SK-N-SH (cell line): ENCODE data around the gene PIGW. TPM values are rescaled to one million over a fixed set of nuclear protein-coding genes. Genes with fewer than 3 reads are reported as not detected.

Experiments used
- CTCF ChIA-PET: fragments of 300-600, 350-600 bp; formaldehyde crosslinking; extraction: SDS; loops from one replicate; lab custom pipeline; 2021; lab: Yijun Ruan, JAX
- POLR2A ChIA-PET: fragments of 350-600 bp; sonication (Branson Sonifier 250); formaldehyde crosslinking; extraction: SDS; loops from one replicate; lab custom pipeline; 2020; ENCODE audit warnings: antibody characterized with exemption, inconsistent platforms; lab: Yijun Ruan, JAX
- DNase-seq: peaks from one replicate; pipeline ENCODE4 v3.0.0; 2012
- H2AFZ ChIP-seq: fragments of 200-600 bp; sonication (generic); 2 replicates; pipeline ENCODE4 v1.8.1; 2016; ENCODE audit warnings: antibody characterized with exemption, mild to moderate bottlenecking, low read depth
- H3F3A ChIP-seq: fragments of 200-600 bp; sonication (generic); replicated peaks from 2 replicates; pipeline ENCODE3; 2016; ENCODE audit warnings: antibody characterized with exemption, mild to moderate bottlenecking; ENCODE audit not compliant: insufficient read depth
- H3K27ac ChIP-seq, 2 experiments: fragments of 200-500 bp in 1 of 2; fragments of 200-600 bp in 1 of 2; sonication (Bioruptor generic) in 1 of 2; sonication (generic), shearing (Covaris generic) in 1 of 2; 2 replicates each; pipeline versions ENCODE4 v1.5.1 to v1.6.1; 2014 to 2016; ENCODE audit warnings: low read depth in 2 of 2, inconsistent platforms in 1 of 2, low read length in 1 of 2, mild to moderate bottlenecking in 1 of 2, mixed read lengths in 1 of 2
- H3K27me3 ChIP-seq: fragments of 200-600 bp; sonication (generic), shearing (Covaris generic); 2 replicates; pipeline ENCODE4 v1.6.1; 2016; ENCODE audit warnings: mixed run types; ENCODE audit not compliant: insufficient read depth
- H3K36me3 ChIP-seq, 2 experiments: fragments of 200-500 bp in 1 of 2; fragments of 200-600 bp in 1 of 2; sonication (Bioruptor generic) in 1 of 2; sonication (generic) in 1 of 2; replicated peaks in 1 of 2; 2 replicates each; pipeline versions ENCODE3 to v1.5.1; 2014 to 2016; ENCODE audit warnings: low read length in 1 of 2, mild to moderate bottlenecking in 1 of 2; ENCODE audit not compliant: insufficient read depth in 2 of 2, control insufficient read depth in 1 of 2
- H3K4me1 ChIP-seq, 2 experiments: fragments of 200-500 bp in 1 of 2; fragments of 200-600 bp in 1 of 2; sonication (Bioruptor generic) in 1 of 2; sonication (generic), shearing (Covaris generic) in 1 of 2; 2 replicates each; pipeline versions ENCODE4 v1.5.1 to v1.6.1; 2014 to 2016; ENCODE audit warnings: low read depth in 1 of 2, low read length in 1 of 2, mixed run types in 1 of 2; ENCODE audit not compliant: insufficient read depth in 2 of 2, control insufficient read depth in 1 of 2
- H3K4me2 ChIP-seq: fragments of 200-600 bp; sonication (generic), shearing (Covaris generic); 2 replicates; pipeline ENCODE4 v1.6.1; 2017; ENCODE audit warnings: mixed run types
- H3K4me3 ChIP-seq, 2 experiments: fragments of 200-500 bp in 1 of 2; fragments of 200-600 bp in 1 of 2; sonication (Bioruptor generic) in 1 of 2; sonication (generic), shearing (Covaris generic) in 1 of 2; 2 replicates each; pipeline versions ENCODE4 v1.5.1 to v1.8.1; 2014 to 2016; ENCODE audit warnings: low read depth in 2 of 2, inconsistent platforms in 1 of 2, low read length in 1 of 2, mild to moderate bottlenecking in 1 of 2, mixed read lengths in 1 of 2, moderate library complexity in 1 of 2
- H3K79me2 ChIP-seq: fragments of 200-600 bp; sonication (generic); 2 replicates; pipeline ENCODE4 v1.8.1; 2017; ENCODE audit warnings: mild to moderate bottlenecking; ENCODE audit not compliant: insufficient read depth
- H3K9ac ChIP-seq: fragments of 200-600 bp; sonication (generic); 2 replicates; pipeline ENCODE4 v1.6.1; 2017; ENCODE audit warnings: mixed run types
- H3K9me2 ChIP-seq: fragments of 200-600 bp; sonication (generic); 2 replicates; pipeline ENCODE4 v1.6.1; 2017; ENCODE audit warnings: mixed run types
- H3K9me3 ChIP-seq: fragments of 200-600 bp; sonication (generic); 2 replicates; pipeline ENCODE4 v1.6.1; 2017; ENCODE audit warnings: mixed run types, mild to moderate bottlenecking, moderate library complexity
- H4K20me1 ChIP-seq: fragments of 200-600 bp; sonication (generic); 2 replicates; pipeline ENCODE4 v1.6.1; 2017; ENCODE audit warnings: mild to moderate bottlenecking, mixed run types; ENCODE audit not compliant: insufficient read depth
- EP300 ChIP-seq, 2 experiments: IDR thresholded peaks; 2 replicates each; pipeline versions ENCODE4 v1.4.0 to v1.6.1; 2012; ENCODE audit warnings: borderline replicate concordance in 1 of 2, low read depth in 1 of 2, low read length in 1 of 2
- FOXJ3 ChIP-seq: sonication (generic); formaldehyde crosslinking; IDR thresholded peaks from 2 replicates; pipeline ENCODE4 v1.5.1; 2020; ENCODE audit warnings: mild to moderate bottlenecking, missing genetic modification reagents
- FOXM1 ChIP-seq: IDR thresholded peaks from 2 replicates; pipeline ENCODE4 v1.4.0; 2012; ENCODE audit warnings: low read depth, mild to moderate bottlenecking
- GATA2 ChIP-seq: sonication (generic); formaldehyde crosslinking; IDR thresholded peaks from 2 replicates; pipeline ENCODE4 v1.5.0; 2020; ENCODE audit warnings: mild to moderate bottlenecking, missing genetic modification reagents
- POLR2AphosphoS5 ChIP-seq: IDR thresholded peaks from 2 replicates; pipeline ENCODE4 v1.6.1; 2012; ENCODE audit warnings: low read depth, low read length
- RXRA ChIP-seq: IDR thresholded peaks from 2 replicates; pipeline ENCODE4 v1.4.0; 2012; ENCODE audit warnings: low read depth, mild to moderate bottlenecking, borderline replicate concordance
- SIN3A ChIP-seq: IDR thresholded peaks from 2 replicates; pipeline ENCODE4 v1.6.1; 2012; ENCODE audit warnings: low read depth, mild to moderate bottlenecking, low read length, moderate library complexity, borderline replicate concordance
- TAF1 ChIP-seq: IDR thresholded peaks from 2 replicates; pipeline ENCODE4 v1.6.1; 2012; ENCODE audit warnings: low read depth, mild to moderate bottlenecking, low read length, moderate library complexity, borderline replicate concordance
- TEAD4 ChIP-seq: IDR thresholded peaks from 2 replicates; pipeline ENCODE4 v1.4.0; 2012; ENCODE audit warnings: mild to moderate bottlenecking, borderline replicate concordance; ENCODE audit not compliant: insufficient read depth
- YY1 ChIP-seq: IDR thresholded peaks from 2 replicates; pipeline ENCODE4 v1.4.0; 2012; ENCODE audit warnings: low read depth, mild to moderate bottlenecking
- WGBS: methylation state at CpG from one replicate; pipeline ENCODE4 v1.1.6; 2017; ENCODE audit warnings: low lambda C conversion rate; 5-methylcytosine and 5-hydroxymethylcytosine counted together
- polyA plus RNA-seq, 3 experiments: library from polyadenylated mRNA; depleted of rRNA; stranded (reverse); fragments of >200 nt; gene quantifications; 2 replicates each; pipeline ENCODE4 v1.2.3, GENCODE V29; 2012
- TF ChIP-seq, protein P1 (sequence below): IDR thresholded peaks from 2 replicates; pipeline ENCODE4 v1.4.0; 2012; ENCODE audit warnings: low read depth
- TF ChIP-seq, protein P2 (sequence below): fragments of 200-600 bp; sonication (generic); IDR thresholded peaks from 2 replicates; pipeline ENCODE4 v1.6.1; 2017; ENCODE audit warnings: antibody characterized with exemption, mild to moderate bottlenecking, moderate library complexity

PIGW gene
- polyA plus RNA-seq, 1 of the 3 experiments (the other 2 are of a cell fraction), result 10.1 TPM

DNA sequence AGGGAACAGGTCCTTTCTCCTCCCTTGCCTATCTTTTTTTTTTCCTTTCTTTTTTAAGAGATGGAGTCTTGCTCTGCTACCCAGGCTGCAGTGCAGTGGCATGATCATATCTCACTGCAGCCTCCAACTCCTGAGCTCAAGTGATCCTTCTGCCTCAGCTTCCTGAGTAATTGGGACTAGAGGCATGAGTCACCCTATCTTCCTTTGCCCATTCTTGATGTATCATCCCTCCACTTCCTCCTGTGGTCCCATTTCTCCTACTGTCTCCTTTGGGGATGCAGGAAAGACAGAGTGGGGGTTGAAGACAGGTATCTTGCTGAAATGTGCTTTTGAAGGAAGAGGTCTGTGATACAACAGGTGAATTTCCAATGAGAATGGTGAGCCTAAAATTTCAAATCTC lies 5.7 kb upstream of the PIGW start (continued):
- TF ChIP-seq, protein P1, sequence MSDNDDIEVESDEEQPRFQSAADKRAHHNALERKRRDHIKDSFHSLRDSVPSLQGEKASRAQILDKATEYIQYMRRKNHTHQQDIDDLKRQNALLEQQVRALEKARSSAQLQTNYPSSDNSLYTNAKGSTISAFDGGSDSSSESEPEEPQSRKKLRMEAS, result 0 out of 2 replicates have a peak, but pooled peaks have one; percentile 31
- TF ChIP-seq GATA2 (no peak), EP300 (IDR thresholded peaks at IDR 0.05; ENCODE audit: borderline replicate concordance in 1 of 2, low read depth in 1 of 2, low read length in 1 of 2) (no peak)
- TF ChIP-seq, all 33 proteins: peak for 3

DNA sequence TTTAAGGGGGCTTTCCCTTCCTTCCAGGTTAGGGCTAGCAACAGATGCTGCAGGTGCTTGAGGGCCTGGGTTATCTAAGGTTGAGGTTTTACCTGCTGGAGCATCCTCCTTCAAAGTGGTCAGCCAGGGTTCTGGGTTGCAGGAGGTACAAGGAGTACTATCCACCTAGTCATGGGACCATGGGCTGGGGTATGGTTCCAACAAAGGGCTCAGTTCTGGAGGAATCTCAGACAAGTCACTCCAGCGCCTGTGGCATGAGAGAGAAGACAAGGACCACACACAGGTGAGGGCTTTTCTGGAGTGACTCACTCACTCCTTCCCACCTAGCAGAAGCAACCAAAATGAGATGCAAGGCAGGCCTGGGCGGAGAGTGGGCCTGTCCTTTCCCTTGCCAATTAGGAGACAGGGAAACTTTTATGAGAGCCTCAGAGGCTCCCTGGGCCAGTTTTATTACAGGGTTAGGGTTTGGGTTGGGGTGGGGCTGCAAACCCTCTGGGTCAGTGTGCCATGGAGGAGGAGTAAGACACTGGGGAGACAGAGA lies 2.3 kb upstream of the PIGW start:
- ChIA-PET POLR2A (no interaction called here), CTCF (no interaction called here)

DNA sequence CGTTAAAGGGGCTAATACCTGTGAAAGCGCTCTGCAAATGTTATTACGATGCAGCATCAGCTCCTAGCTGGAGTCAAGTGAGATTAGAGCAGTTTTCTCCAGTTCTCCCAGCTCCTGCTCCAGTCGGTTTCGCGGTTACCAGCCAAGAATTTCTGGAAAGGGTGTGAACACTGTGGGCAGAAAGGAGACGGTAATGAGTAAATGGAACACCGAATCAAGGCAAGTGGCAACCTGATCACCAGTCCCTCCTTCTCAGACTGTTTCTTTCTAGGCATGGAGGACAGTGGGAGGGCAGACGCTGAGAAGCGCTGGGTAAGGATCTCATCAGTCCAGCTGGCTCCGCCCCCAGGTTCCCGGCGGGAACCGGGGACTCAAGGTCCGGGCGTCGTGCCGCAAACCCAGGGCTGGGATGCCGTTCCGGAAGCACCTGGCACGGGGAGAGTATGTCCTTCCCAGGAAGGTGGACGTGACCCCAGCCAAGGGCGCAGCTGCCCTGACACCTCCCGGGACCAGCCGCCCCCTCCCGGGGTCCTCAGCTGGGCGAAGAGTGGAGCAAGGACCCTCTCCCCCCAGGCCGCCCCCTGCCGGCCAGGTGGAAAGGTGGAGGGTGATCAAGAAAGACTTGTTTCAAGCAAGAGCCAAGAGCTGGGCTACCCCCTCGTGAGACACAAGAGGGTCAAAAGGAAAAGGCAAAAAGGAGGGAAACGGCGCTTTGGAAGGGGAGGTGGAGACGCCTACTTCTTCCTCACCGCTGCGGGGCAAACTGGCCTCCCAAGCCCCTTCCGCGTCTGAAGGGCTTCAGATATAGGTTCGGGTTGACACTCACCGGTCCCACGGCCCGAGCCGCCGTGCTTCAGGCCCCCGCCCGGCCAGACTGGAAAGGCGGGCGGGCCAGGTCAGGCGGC lies 600 bp upstream of the PIGW start:
- peaks cover 32% of the 10 kb centered on the region for H3K79me2 ChIP-seq
- ChIA-PET CTCF (interaction anchor here (0.6 to 2.8 kb wide), 18 partner anchors 8 to 69 kb away, joined by 3 to 16 read pairs (median 4); partner anchors contain the start of genes GGNBP2, MRM1 and ZNHIT3), POLR2A (interaction anchor here (0.6 to 3.2 kb wide), 8 partner anchors 10 to 310 kb away, joined by 3 to 37 read pairs (median 4); partner anchors contain the start of gene GGNBP2)
- H3K4me2 ChIP-seq, result peak overlapping the region; percentile 100
- peak; percentile 8; the same call in 1 of the 2 replicates for TF ChIP-seq RXRA
- TF ChIP-seq POLR2AphosphoS5, result 0 out of 2 replicates have a peak, but pooled peaks have one; percentile 19
- TF ChIP-seq, protein P2, sequence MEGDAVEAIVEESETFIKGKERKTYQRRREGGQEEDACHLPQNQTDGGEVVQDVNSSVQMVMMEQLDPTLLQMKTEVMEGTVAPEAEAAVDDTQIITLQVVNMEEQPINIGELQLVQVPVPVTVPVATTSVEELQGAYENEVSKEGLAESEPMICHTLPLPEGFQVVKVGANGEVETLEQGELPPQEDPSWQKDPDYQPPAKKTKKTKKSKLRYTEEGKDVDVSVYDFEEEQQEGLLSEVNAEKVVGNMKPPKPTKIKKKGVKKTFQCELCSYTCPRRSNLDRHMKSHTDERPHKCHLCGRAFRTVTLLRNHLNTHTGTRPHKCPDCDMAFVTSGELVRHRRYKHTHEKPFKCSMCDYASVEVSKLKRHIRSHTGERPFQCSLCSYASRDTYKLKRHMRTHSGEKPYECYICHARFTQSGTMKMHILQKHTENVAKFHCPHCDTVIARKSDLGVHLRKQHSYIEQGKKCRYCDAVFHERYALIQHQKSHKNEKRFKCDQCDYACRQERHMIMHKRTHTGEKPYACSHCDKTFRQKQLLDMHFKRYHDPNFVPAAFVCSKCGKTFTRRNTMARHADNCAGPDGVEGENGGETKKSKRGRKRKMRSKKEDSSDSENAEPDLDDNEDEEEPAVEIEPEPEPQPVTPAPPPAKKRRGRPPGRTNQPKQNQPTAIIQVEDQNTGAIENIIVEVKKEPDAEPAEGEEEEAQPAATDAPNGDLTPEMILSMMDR, result peak; percentile 66
- TF ChIP-seq SIN3A, result peak; percentile 57; the same call in 1 of the 2 replicates
- TF ChIP-seq TEAD4, result no peak
- peak; percentile 27; the same call in 1 of the 2 replicates for TF ChIP-seq TAF1
- 0 out of 2 replicates have a peak, but pooled peaks have one; percentile 11 for TF ChIP-seq FOXM1
- TF ChIP-seq YY1, result no peak
- TF ChIP-seq, protein P1, result peak; percentile 71
- H3F3A ChIP-seq, result peaks cover 31% of the 10 kb centered on the region
- H3K4me3 ChIP-seq, result peak overlapping the region; percentile 87 to 88
- H2AFZ ChIP-seq, result peak overlapping the region; percentile 97
- DNase-seq, result peak; percentile 81
- H3K9me3 ChIP-seq, result no peaks in the 10 kb centered on the region
- WGBS, result 15% methylated on average over 33 of the region's 48 CpGs
- H3K9ac ChIP-seq, result peak overlapping the region; percentile 96
- no peaks in the 10 kb centered on the region for H4K20me1 ChIP-seq
- H3K4me1 ChIP-seq, result peaks cover 0 to 8% of the 10 kb centered on the region in 2 experiments; a peak in 2 of 4 replicates
- H3K9me2 ChIP-seq, result no peaks in the 10 kb centered on the region
- no peaks in the 10 kb centered on the region for H3K27me3 ChIP-seq
- H3K27ac ChIP-seq, result peak overlapping the region; percentile 95 to 96
- peaks cover 40 to 45% of the 10 kb centered on the region in 2 experiments for H3K36me3 ChIP-seq

More for the DNA sequence above, 2.3 kb upstream of the PIGW start:
- H4K20me1 ChIP-seq, result no peaks in the 10 kb centered on the region
- DNase-seq, result no peak
- H3K4me2 ChIP-seq, result no peak overlapping the region
- no peak overlapping the region for H3K9ac ChIP-seq
- H3K36me3 ChIP-seq, result peaks cover 34 to 35% of the 10 kb centered on the region in 2 experiments
- H3K27me3 ChIP-seq, result no peaks in the 10 kb centered on the region
- no peak overlapping the region for H3K27ac ChIP-seq
- peaks cover 38% of the 10 kb centered on the region for H3K79me2 ChIP-seq
- H3K9me2 ChIP-seq, result no peaks in the 10 kb centered on the region
- H3K4me1 ChIP-seq, result peaks cover 0 to 8% of the 10 kb centered on the region in 2 experiments; a peak in 2 of 4 replicates
- 100% methylated on average over 2 of the region's 2 CpGs for WGBS
- no peak overlapping the region for H3K4me3 ChIP-seq
- H3K9me3 ChIP-seq, result no peaks in the 10 kb centered on the region
- TF ChIP-seq FOXJ3 (CRISPR knock-in tag), result no peak
- H3F3A ChIP-seq, result peaks cover 36% of the 10 kb centered on the region
- H2AFZ ChIP-seq, result no peak overlapping the region
